ENCODE measurements around the gene EIF6.

DNA sequence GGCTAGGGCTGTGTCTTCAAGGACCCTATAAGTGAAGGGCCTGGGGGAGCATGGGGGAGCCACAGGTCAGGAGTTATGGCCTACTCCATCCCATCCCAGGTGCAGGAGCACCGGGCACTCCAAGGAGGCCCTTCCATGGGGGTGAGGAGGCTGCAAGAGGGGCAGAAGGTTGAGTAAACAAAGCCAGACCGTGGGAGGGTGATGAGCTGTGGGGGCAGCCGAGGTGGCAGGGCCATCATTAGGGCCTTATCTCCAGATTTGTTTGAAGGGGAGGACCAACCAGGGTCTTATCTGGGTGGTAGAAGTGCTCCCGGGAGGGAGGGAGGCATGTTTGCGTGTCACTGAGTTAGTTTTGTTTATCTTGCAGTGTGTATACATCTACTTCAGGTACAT is 9.7 kb upstream of the EIF6 start:
- TF ChIP-seq, protein P1, sequence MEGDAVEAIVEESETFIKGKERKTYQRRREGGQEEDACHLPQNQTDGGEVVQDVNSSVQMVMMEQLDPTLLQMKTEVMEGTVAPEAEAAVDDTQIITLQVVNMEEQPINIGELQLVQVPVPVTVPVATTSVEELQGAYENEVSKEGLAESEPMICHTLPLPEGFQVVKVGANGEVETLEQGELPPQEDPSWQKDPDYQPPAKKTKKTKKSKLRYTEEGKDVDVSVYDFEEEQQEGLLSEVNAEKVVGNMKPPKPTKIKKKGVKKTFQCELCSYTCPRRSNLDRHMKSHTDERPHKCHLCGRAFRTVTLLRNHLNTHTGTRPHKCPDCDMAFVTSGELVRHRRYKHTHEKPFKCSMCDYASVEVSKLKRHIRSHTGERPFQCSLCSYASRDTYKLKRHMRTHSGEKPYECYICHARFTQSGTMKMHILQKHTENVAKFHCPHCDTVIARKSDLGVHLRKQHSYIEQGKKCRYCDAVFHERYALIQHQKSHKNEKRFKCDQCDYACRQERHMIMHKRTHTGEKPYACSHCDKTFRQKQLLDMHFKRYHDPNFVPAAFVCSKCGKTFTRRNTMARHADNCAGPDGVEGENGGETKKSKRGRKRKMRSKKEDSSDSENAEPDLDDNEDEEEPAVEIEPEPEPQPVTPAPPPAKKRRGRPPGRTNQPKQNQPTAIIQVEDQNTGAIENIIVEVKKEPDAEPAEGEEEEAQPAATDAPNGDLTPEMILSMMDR (conservative IDR thresholded peaks at IDR 0.05; ENCODE audit: low read length), result no peak
- no peak for TF ChIP-seq EZH2phosphoT487 (IDR thresholded peaks at IDR 0.05; ENCODE audit: borderline replicate concordance, low read depth, low read length)
